Measurements from ENCODE around the gene ADGRV1.

GRCh38 chr5:90824436-90824835 is 265.8 kb downstream of the ADGRV1 start:
- TF ChIP-seq CHD2 (IDR thresholded peaks at IDR 0.05; ENCODE audit: low read length, partially characterized antibody) (no peak), CTCF (IDR thresholded peaks at IDR 0.05) (no peak), TAF1 (IDR thresholded peaks at IDR 0.05; ENCODE audit: borderline replicate concordance, low read depth, low read length) (no peak), TCF12 (IDR thresholded peaks at IDR 0.05) (no peak), REST (IDR thresholded peaks at IDR 0.05; ENCODE audit: low read depth, low read length) (no peak), TEAD4 (IDR thresholded peaks at IDR 0.05; ENCODE audit: borderline replicate concordance, insufficient read depth) (no peak)
- TF ChIP-seq, protein P1, sequence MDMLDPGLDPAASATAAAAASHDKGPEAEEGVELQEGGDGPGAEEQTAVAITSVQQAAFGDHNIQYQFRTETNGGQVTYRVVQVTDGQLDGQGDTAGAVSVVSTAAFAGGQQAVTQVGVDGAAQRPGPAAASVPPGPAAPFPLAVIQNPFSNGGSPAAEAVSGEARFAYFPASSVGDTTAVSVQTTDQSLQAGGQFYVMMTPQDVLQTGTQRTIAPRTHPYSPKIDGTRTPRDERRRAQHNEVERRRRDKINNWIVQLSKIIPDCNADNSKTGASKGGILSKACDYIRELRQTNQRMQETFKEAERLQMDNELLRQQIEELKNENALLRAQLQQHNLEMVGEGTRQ (IDR thresholded peaks at IDR 0.05; ENCODE audit: borderline replicate concordance, low read depth, low read length), result no peak

Measured in SK-N-SH (cell line).